GM18519 (cell line): ENCODE results near the gene ACOX2.

Source experiments
- ATAC-seq: cut with Tn5 transposase; IDR thresholded peaks from one replicate; pipeline ENCODE4 v1.9.1; 2021; ENCODE audit warnings: mild to moderate bottlenecking, moderate library complexity; ENCODE audit not compliant: unreplicated experiment, low FRiP score

Gene ACOX2

GRCh38 chr3:58478781-58479180, 58.2 kb downstream of the ACOX2 start:
- ATAC-seq, result no peak

GRCh38 chr3:58474967-58475578, 61.9 kb downstream of the ACOX2 start:
- no peak for ATAC-seq

GRCh38 chr3:58474348-58474911, 62.6 kb downstream of the ACOX2 start:
- no peak for ATAC-seq

- ATAC-seq, result no peak
These were observed 63.7 kb downstream of the ACOX2 start for GRCh38 chr3:58473275-58473674.

GRCh38 chr3:58471025-58471887, 65.7 kb downstream of the ACOX2 start:
- no peak for ATAC-seq

GRCh38 chr3:58470363-58471024, 66.5 kb downstream of the ACOX2 start:
- no peak for ATAC-seq

- no peak for ATAC-seq
These were observed 67.9 kb downstream of the ACOX2 start for GRCh38 chr3:58469096-58469495.

- no peak for ATAC-seq
These were observed 70.0 kb downstream of the ACOX2 start for GRCh38 chr3:58466899-58467563.

- ATAC-seq, result no peak
These were observed 72.1 kb downstream of the ACOX2 start for GRCh38 chr3:58464866-58465265.

GRCh38 chr3:58463942-58464271, 73.1 kb downstream of the ACOX2 start:
- ATAC-seq, result no peak

GRCh38 chr3:58463181-58463941, 73.6 kb downstream of the ACOX2 start:
- peak; percentile 53 for ATAC-seq

- ATAC-seq, result no peak
These were observed 74.2 kb downstream of the ACOX2 start for GRCh38 chr3:58462829-58463180.

GRCh38 chr3:58459160-58459559, 77.8 kb downstream of the ACOX2 start:
- no peak for ATAC-seq
